ENCODE results near the gene OR51A2.

GRCh38 chr11:5004424-5005274 lies 49.1 kb upstream of the OR51A2 start:
- TF ChIP-seq CTCF (IDR thresholded peaks at IDR 0.05 in 4 of 5, conservative IDR thresholded peaks at IDR 0.05 in 1 of 5) = peak in 3 of 5 experiments; percentile 25 to 34 (median 32)
- TF ChIP-seq POLR2A (IDR thresholded peaks at IDR 0.05) = no peak

Measured in gastrocnemius medialis (tissue), 4 donors.